K562 (cell line): ENCODE results near the gene GGA3. TPM values are rescaled to one million over a fixed set of nuclear protein-coding genes. Genes with fewer than 3 reads are reported as not detected.

Source experiments
- BDP1 ChIP-seq: IDR thresholded peaks from 3 replicates; pipeline ENCODE4 v1.6.1; 2011; ENCODE audit not compliant: insufficient read length, insufficient read depth
- CCNT2 ChIP-seq: IDR thresholded peaks from 2 replicates; pipeline ENCODE4 v1.6.1; 2011; ENCODE audit warnings: borderline replicate concordance, low read depth, mild to moderate bottlenecking, moderate library complexity, mixed read lengths, low read length; ENCODE audit not compliant: insufficient read length; ENCODE audit errors: extremely low read depth
- CEBPG ChIP-seq, 3 experiments: fragments of 200-800 bp in 1 of 3; sonication (Bioruptor generic) in 1 of 3; sonication (generic) in 1 of 3; formaldehyde crosslinking in 1 of 3; IDR thresholded peaks in 2 of 3; conservative IDR thresholded peaks in 1 of 3; 2 replicates each; pipeline versions ENCODE4 v1.6.1 to v1.8.0; 2016 to 2022; ENCODE audit warnings: missing compliant biosample characterization in 2 of 3, missing genetic modification characterization in 2 of 3, mild to moderate bottlenecking in 1 of 3, missing genetic modification reagents in 1 of 3
- LCOR ChIP-seq: sonication (generic); formaldehyde crosslinking; IDR thresholded peaks from 2 replicates; pipeline ENCODE4 v1.8.0; 2022; ENCODE audit warnings: mild to moderate bottlenecking, missing genetic modification reagents
- NFIC ChIP-seq: fragments of 450-650 bp; IDR thresholded peaks from 2 replicates; pipeline ENCODE4 v1.6.1; 2017; ENCODE audit warnings: mild to moderate bottlenecking, inconsistent platforms
- RBM25 ChIP-seq: fragments of 200-400 bp; formaldehyde crosslinking; IDR thresholded peaks from 2 replicates; pipeline ENCODE4 v1.6.1; 2018; ENCODE audit warnings: low read length, low read depth, moderate library complexity; ENCODE audit not compliant: severe bottlenecking
- SMAD4 ChIP-seq: fragments of 250-450 bp; sonication (Bioruptor Pico); conservative IDR thresholded peaks from 2 replicates; pipeline ENCODE4 v1.8.0; 2021; ENCODE audit warnings: inconsistent platforms, mild to moderate bottlenecking, moderate library complexity
- SMARCC2 ChIP-seq: fragments of 450-650 bp; IDR thresholded peaks from 2 replicates; pipeline ENCODE4 v1.6.1; 2017; ENCODE audit warnings: antibody characterized with exemption, moderate library complexity, mild to moderate bottlenecking, low read depth
- ZBTB49 ChIP-seq: sonication (generic); formaldehyde crosslinking; IDR thresholded peaks from 2 replicates; pipeline ENCODE4 v1.8.0; 2022; ENCODE audit warnings: missing genetic modification reagents, mild to moderate bottlenecking, borderline replicate concordance
- ZNF699 ChIP-seq: fragments of 250-450 bp; sonication (Bioruptor Pico); IDR thresholded peaks from 2 replicates; pipeline ENCODE4 v1.8.0; 2021; ENCODE audit warnings: mild to moderate bottlenecking, moderate library complexity; ENCODE audit not compliant: insufficient replicate concordance
- polyA plus RNA-seq, 8 experiments: library from polyadenylated mRNA; depleted of rRNA in 4 of 8; stranded (reverse) in 5 of 8; unstranded in 3 of 8; fragments of >200 nt; fragmentation: Nextera tagmentation in 2 of 8; fragmentation: Illumina TruSeq in 1 of 8; extraction: Ambion mirVana in 2 of 8; extraction: Trizol in 1 of 8; gene quantifications; 2 replicates each; pipeline versions ENCODE4 v1.2.1 to v1.2.3, GENCODE V29; 2011 to 2014; ENCODE audit warnings: inconsistent platforms in 1 of 8, missing spikeins in 1 of 8
- total RNA-seq, 7 experiments: library from RNA; depleted of rRNA in 6 of 7; stranded (reverse); fragments of >200 nt in 6 of 7; fragmentation: Illumina TruSeq in 2 of 7; extraction: Trizol in 2 of 7; gene quantifications; 2 replicates each; pipeline versions ENCODE4 v1.2.1 to v1.2.3, GENCODE V29; 2011 to 2021; ENCODE audit warnings: low replicate concordance in 1 of 7
- TF ChIP-seq, protein P1 (sequence below): fragments of 150-350 bp; IDR thresholded peaks from 2 replicates; pipeline ENCODE4 v1.6.1; 2014; ENCODE audit warnings: low read depth, mild to moderate bottlenecking, low read length, borderline replicate concordance

Gene GGA3
- total and polyA plus RNA-seq, 9 of the 15 experiments (the other 6 are each of a cell fraction or from before 2014, with no cell fraction given): 5.7 to 64.9 (median 25.4) TPM

GRCh38 chr17:75289832-75290337 is 28.5 kb upstream of the GGA3 start (continued):
- TF ChIP-seq, protein P1, sequence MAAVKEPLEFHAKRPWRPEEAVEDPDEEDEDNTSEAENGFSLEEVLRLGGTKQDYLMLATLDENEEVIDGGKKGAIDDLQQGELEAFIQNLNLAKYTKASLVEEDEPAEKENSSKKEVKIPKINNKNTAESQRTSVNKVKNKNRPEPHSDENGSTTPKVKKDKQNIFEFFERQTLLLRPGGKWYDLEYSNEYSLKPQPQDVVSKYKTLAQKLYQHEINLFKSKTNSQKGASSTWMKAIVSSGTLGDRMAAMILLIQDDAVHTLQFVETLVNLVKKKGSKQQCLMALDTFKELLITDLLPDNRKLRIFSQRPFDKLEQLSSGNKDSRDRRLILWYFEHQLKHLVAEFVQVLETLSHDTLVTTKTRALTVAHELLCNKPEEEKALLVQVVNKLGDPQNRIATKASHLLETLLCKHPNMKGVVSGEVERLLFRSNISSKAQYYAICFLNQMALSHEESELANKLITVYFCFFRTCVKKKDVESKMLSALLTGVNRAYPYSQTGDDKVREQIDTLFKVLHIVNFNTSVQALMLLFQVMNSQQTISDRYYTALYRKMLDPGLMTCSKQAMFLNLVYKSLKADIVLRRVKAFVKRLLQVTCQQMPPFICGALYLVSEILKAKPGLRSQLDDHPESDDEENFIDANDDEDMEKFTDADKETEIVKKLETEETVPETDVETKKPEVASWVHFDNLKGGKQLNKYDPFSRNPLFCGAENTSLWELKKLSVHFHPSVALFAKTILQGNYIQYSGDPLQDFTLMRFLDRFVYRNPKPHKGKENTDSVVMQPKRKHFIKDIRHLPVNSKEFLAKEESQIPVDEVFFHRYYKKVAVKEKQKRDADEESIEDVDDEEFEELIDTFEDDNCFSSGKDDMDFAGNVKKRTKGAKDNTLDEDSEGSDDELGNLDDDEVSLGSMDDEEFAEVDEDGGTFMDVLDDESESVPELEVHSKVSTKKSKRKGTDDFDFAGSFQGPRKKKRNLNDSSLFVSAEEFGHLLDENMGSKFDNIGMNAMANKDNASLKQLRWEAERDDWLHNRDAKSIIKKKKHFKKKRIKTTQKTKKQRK: no peak
- TF ChIP-seq BDP1: no peak
- peak; percentile 74; the same call in 1 of the 2 replicates for TF ChIP-seq SMARCC2
- TF ChIP-seq NFIC: peak; percentile 41; the same call in 1 of the 2 replicates
- no peak; the same call in 1 of the 2 replicates for TF ChIP-seq LCOR (CRISPR knock-in tag)
- no peak for TF ChIP-seq RBM25
- TF ChIP-seq CCNT2: no peak
- TF ChIP-seq CEBPG (CRISPR knock-in tag; IDR thresholded peaks at IDR 0.05): no peak
- peak; percentile 30 to 77; a peak in 3 of 4 replicates for TF ChIP-seq CEBPG (tag; conservative IDR thresholded peaks at IDR 0.05 in 1 of 2, IDR thresholded peaks at IDR 0.05 in 1 of 2)
- TF ChIP-seq ZNF699: no peak
- TF ChIP-seq SMAD4 (CRISPR knock-in tag): peak; percentile 48
- no peak for TF ChIP-seq ZBTB49 (CRISPR knock-in tag)
- TF ChIP-seq, all 486 proteins: peak for 74
